Naive thymus-derived CD4-positive, alpha-beta T cell (primary cell): Measurements from ENCODE around the gene GRAMD2A. TPM values are rescaled to one million over a fixed set of nuclear protein-coding genes. Genes with fewer than 3 reads are reported as not detected.

ENCODE experiments used
- ATAC-seq: fragments of 150-1000 bp; cut with Tn5 transposase; 2 replicates; pipeline ENCODE4 v1.10.0; 2021; ENCODE audit warnings: mild to moderate bottlenecking, moderate library complexity
- CTCF ChIA-PET: fragments of 350-600 bp; sonication (Branson Sonifier 250); formaldehyde crosslinking; loops from one replicate; lab custom pipeline; 2021; ENCODE audit warnings: antibody characterized with exemption; lab: Charles Lee
- POLR2A ChIA-PET: fragments of 350-600 bp; sonication (Branson Sonifier 250); formaldehyde crosslinking; loops from one replicate; lab custom pipeline; 2021; ENCODE audit warnings: antibody characterized with exemption, inconsistent platforms; lab: Charles Lee
- DNase-seq, 9 donors: peaks; one replicate each; pipeline versions ENCODE4 v3.0.0 to v3.0.0-alpha.2; 2020 to 2022; ENCODE audit warnings: mixed read lengths in 1 of 9
- H3K27ac ChIP-seq: one replicate; pipeline ENCODE4 v1.7.0; 2013; ENCODE audit warnings: mild to moderate bottlenecking, low read depth, low read length, moderate library complexity
- H3K27me3 ChIP-seq, 2 donors: one replicate each; pipeline ENCODE4 v1.7.0; 2013; ENCODE audit warnings: low read length in 2 of 2, mild to moderate bottlenecking in 2 of 2, moderate library complexity in 2 of 2; ENCODE audit not compliant: control insufficient read depth in 2 of 2, insufficient read depth in 2 of 2
- H3K36me3 ChIP-seq, 3 experiments: 1 replicate in 2 of 3; 2 replicates in 1 of 3; pipeline ENCODE4 v1.7.0; 2013; ENCODE audit warnings: low read length in 3 of 3, mild to moderate bottlenecking in 3 of 3, moderate library complexity in 1 of 3; ENCODE audit not compliant: insufficient read depth in 3 of 3, control insufficient read depth in 2 of 3
- H3K4me1 ChIP-seq, 2 donors: one replicate each; pipeline ENCODE4 v1.7.0; 2013; ENCODE audit warnings: low read length in 2 of 2, mild to moderate bottlenecking in 2 of 2, moderate library complexity in 1 of 2; ENCODE audit not compliant: control insufficient read depth in 2 of 2, insufficient read depth in 2 of 2
- H3K4me3 ChIP-seq: 2 replicates; pipeline ENCODE4 v1.7.0; 2013; ENCODE audit warnings: mild to moderate bottlenecking, low read length
- H3K9me3 ChIP-seq, 3 experiments: 1 replicate in 2 of 3; 2 replicates in 1 of 3; pipeline ENCODE4 v1.7.0; 2013; ENCODE audit warnings: low read length in 3 of 3; ENCODE audit not compliant: control insufficient read depth in 2 of 3
- H3K27ac Mint-ChIP-seq, 9 donors: one replicate each; pipeline ENCODE4 v1.8.0; 2020 to 2022; ENCODE audit warnings: mixed read lengths in 9 of 9, mild to moderate bottlenecking in 8 of 9, moderate library complexity in 5 of 9, inconsistent platforms in 2 of 9
- H3K27me3 Mint-ChIP-seq, 5 donors: one replicate each; pipeline ENCODE4 v1.8.0; 2021 to 2022; ENCODE audit warnings: mixed read lengths in 5 of 5, mild to moderate bottlenecking in 1 of 5
- H3K36me3 Mint-ChIP-seq, 5 donors: one replicate each; pipeline ENCODE4 v1.8.0; 2020 to 2022; ENCODE audit warnings: mixed read lengths in 5 of 5, mild to moderate bottlenecking in 3 of 5, inconsistent platforms in 1 of 5
- H3K4me1 Mint-ChIP-seq, 7 donors: one replicate each; pipeline ENCODE4 v1.8.0; 2020 to 2022; ENCODE audit warnings: mixed read lengths in 7 of 7, mild to moderate bottlenecking in 3 of 7, inconsistent platforms in 1 of 7
- H3K4me3 Mint-ChIP-seq, 10 donors: one replicate each; pipeline ENCODE4 v1.8.0; 2020 to 2022; ENCODE audit warnings: mild to moderate bottlenecking in 10 of 10, mixed read lengths in 10 of 10, moderate library complexity in 6 of 10, inconsistent platforms in 2 of 10
- H3K9me3 Mint-ChIP-seq, 11 donors: one replicate each; pipeline ENCODE4 v1.8.0; 2020 to 2022; ENCODE audit warnings: mixed read lengths in 11 of 11, mild to moderate bottlenecking in 4 of 11, inconsistent platforms in 1 of 11, moderate library complexity in 1 of 11
- intact Hi-C, 2 donors: fragments of 100-400 bp; cut with micrococcal nuclease; formaldehyde crosslinking; loops; one replicate each; pipeline ENCODE4 v1.15.1; 2023
- polyA plus RNA-seq, 2 donors: library from polyadenylated mRNA; unstranded; fragments of 300-500 nt; fragmentation: Illumina TruSeq; gene quantifications; one replicate each; pipeline ENCODE4 v1.2.3, GENCODE V29; 2021
- total RNA-seq, 6 experiments: library from RNA in 5 of 6; stranded (reverse) in 5 of 6; gene quantifications; 1 replicate in 5 of 6; 2 replicates in 1 of 6; pipeline ENCODE4 v1.2.3 and lab custom pipeline; 2021 to 2026

Gene GRAMD2A
- total and polyA plus RNA-seq, 7 experiments from 2014 or later: not detected

- CTCF ChIA-PET: interaction anchor here (1.7 kb wide), 1 partner anchor 9 kb away, joined by 4 read pairs; no protein-coding TSS in a partner anchor
- intact Hi-C loops: no loop called here
- Mint-ChIP-seq H3K27ac (no peak overlapping the region), H3K9me3 (no peaks in the 10 kb centered on the region), H3K36me3 (peaks cover 0 to 7% (median 0%) of the 10 kb centered on the region in 5 donors), H3K27me3 (peaks cover 0 to 9% (median 9%) of the 10 kb centered on the region in 5 donors), H3K4me3 (no peak overlapping the region), H3K4me1 (no peaks in the 10 kb centered on the region)
- H3K27ac ChIP-seq: no peak overlapping the region
- no peaks in the 10 kb centered on the region for H3K4me1 ChIP-seq
- no peak overlapping the region for H3K4me3 ChIP-seq
- no peaks in the 10 kb centered on the region for H3K36me3 ChIP-seq
- H3K27me3 ChIP-seq: no peaks in the 10 kb centered on the region
- no peak for ATAC-seq
- H3K9me3 ChIP-seq: no peaks in the 10 kb centered on the region
- no peak for DNase-seq
- POLR2A ChIA-PET: no interaction called here
Measured at GRCh38 chr15:72146934-72147333, 50.7 kb downstream of the GRAMD2A start.

GRCh38 chr15:72146221-72146620 lies 51.4 kb downstream of the GRAMD2A start:
- no peak overlapping the region for H3K27ac Mint-ChIP-seq
- H3K9me3 Mint-ChIP-seq: no peaks in the 10 kb centered on the region
- H3K4me1 Mint-ChIP-seq: peaks cover 0 to 5% (median 0%) of the 10 kb centered on the region in 7 donors
- Histone ChIP-seq H3K9me3 (no peaks in the 10 kb centered on the region), H3K4me3 (no peak overlapping the region), H3K4me1 (no peaks in the 10 kb centered on the region), H3K36me3 (no peaks in the 10 kb centered on the region), H3K27ac (no peak overlapping the region), H3K27me3 (no peaks in the 10 kb centered on the region)
- intact Hi-C loops: no loop called here
- peaks cover 0 to 6% (median 0%) of the 10 kb centered on the region in 5 donors for H3K36me3 Mint-ChIP-seq
- DNase-seq (no peak), ATAC-seq (no peak)
- ChIA-PET CTCF (interaction anchor here (0.7 to 1.7 kb wide), 2 partner anchors 10 to 268 kb away, joined by 3 to 4 read pairs; no protein-coding TSS in a partner anchor), POLR2A (no interaction called here)
- H3K27me3 Mint-ChIP-seq: peaks cover 0 to 9% (median 9%) of the 10 kb centered on the region in 5 donors
- H3K4me3 Mint-ChIP-seq: no peak overlapping the region

- Histone ChIP-seq H3K27me3 (no peaks in the 10 kb centered on the region), H3K36me3 (no peaks in the 10 kb centered on the region), H3K9me3 (no peaks in the 10 kb centered on the region), H3K4me3 (no peak overlapping the region), H3K4me1 (no peaks in the 10 kb centered on the region), H3K27ac (no peak overlapping the region)
- ChIA-PET POLR2A (no interaction called here), CTCF (no interaction called here)
- intact Hi-C loops: no loop called here
- peaks cover 0 to 4% (median 0%) of the 10 kb centered on the region in 5 donors for H3K36me3 Mint-ChIP-seq
- H3K27ac Mint-ChIP-seq: no peak overlapping the region
- H3K4me3 Mint-ChIP-seq: no peak overlapping the region
- no peaks in the 10 kb centered on the region for H3K9me3 Mint-ChIP-seq
- DNase-seq: no peak
- ATAC-seq: no peak
- H3K4me1 Mint-ChIP-seq: peaks cover 0 to 5% (median 0%) of the 10 kb centered on the region in 7 donors
- H3K27me3 Mint-ChIP-seq: peaks cover 0 to 6% (median 0%) of the 10 kb centered on the region in 5 donors
Measured at GRCh38 chr15:72141171-72142084, 56.2 kb downstream of the GRAMD2A start.

- H3K4me1 Mint-ChIP-seq: peaks cover 0 to 5% (median 0%) of the 10 kb centered on the region in 7 donors
- DNase-seq: no peak
- no peaks in the 10 kb centered on the region for H3K4me1 ChIP-seq
- intact Hi-C loops: no loop called here
- peaks cover 0 to 4% (median 0%) of the 10 kb centered on the region in 5 donors for H3K36me3 Mint-ChIP-seq
- no peaks in the 10 kb centered on the region for H3K27me3 ChIP-seq
- ChIA-PET CTCF (no interaction called here), POLR2A (interaction anchor here (0.6 kb wide), 2 partner anchors 26 to 92 kb away, joined by 3 to 4 read pairs; no protein-coding TSS in a partner anchor)
- no peak overlapping the region for H3K27ac ChIP-seq
- H3K36me3 ChIP-seq: no peaks in the 10 kb centered on the region
- no peak overlapping the region for H3K4me3 ChIP-seq
- no peak overlapping the region for H3K4me3 Mint-ChIP-seq
- ATAC-seq: no peak
- no peak overlapping the region for H3K27ac Mint-ChIP-seq
- H3K27me3 Mint-ChIP-seq: peaks cover 0 to 2% (median 0%) of the 10 kb centered on the region in 5 donors
- no peaks in the 10 kb centered on the region for H3K9me3 ChIP-seq
- no peaks in the 10 kb centered on the region for H3K9me3 Mint-ChIP-seq
Measured at GRCh38 chr15:72140088-72140487, 57.5 kb downstream of the GRAMD2A start.

- Histone ChIP-seq H3K27me3 (no peaks in the 10 kb centered on the region), H3K27ac (no peak overlapping the region), H3K4me3 (no peak overlapping the region), H3K9me3 (no peaks in the 10 kb centered on the region), H3K36me3 (no peaks in the 10 kb centered on the region), H3K4me1 (no peaks in the 10 kb centered on the region)
- no peaks in the 10 kb centered on the region for H3K27me3 Mint-ChIP-seq
- H3K9me3 Mint-ChIP-seq: no peaks in the 10 kb centered on the region
- POLR2A ChIA-PET: interaction anchor here (0.6 kb wide), 2 partner anchors 27 to 92 kb away, joined by 3 to 4 read pairs; no protein-coding TSS in a partner anchor
- peaks cover 0 to 4% (median 0%) of the 10 kb centered on the region in 5 donors for H3K36me3 Mint-ChIP-seq
- intact Hi-C loops: no loop called here
- CTCF ChIA-PET: no interaction called here
- H3K4me1 Mint-ChIP-seq: peaks cover 0 to 5% (median 0%) of the 10 kb centered on the region in 7 donors
- ATAC-seq: no peak
- no peak overlapping the region for H3K27ac Mint-ChIP-seq
- no peak overlapping the region for H3K4me3 Mint-ChIP-seq
- DNase-seq: no peak
Measured at GRCh38 chr15:72139667-72140066, 57.9 kb downstream of the GRAMD2A start.

GRCh38 chr15:72136170-72137051 lies 61.2 kb downstream of the GRAMD2A start:
- H3K9me3 ChIP-seq: no peaks in the 10 kb centered on the region
- CTCF ChIA-PET: no interaction called here
- peaks cover 0 to 2% (median 0%) of the 10 kb centered on the region in 7 donors for H3K4me1 Mint-ChIP-seq
- no peaks in the 10 kb centered on the region for H3K27me3 ChIP-seq
- H3K27ac Mint-ChIP-seq: no peak overlapping the region
- H3K9me3 Mint-ChIP-seq: no peaks in the 10 kb centered on the region
- no peak overlapping the region for H3K4me3 ChIP-seq
- peaks cover 0 to 2% (median 0%) of the 10 kb centered on the region in 5 donors for H3K27me3 Mint-ChIP-seq
- ATAC-seq: no peak
- intact Hi-C loops: no loop called here
- no peaks in the 10 kb centered on the region for H3K4me1 ChIP-seq
- DNase-seq: no peak
- H3K4me3 Mint-ChIP-seq: no peak overlapping the region
- no peaks in the 10 kb centered on the region for H3K36me3 ChIP-seq
- peaks cover 0 to 4% (median 0%) of the 10 kb centered on the region in 5 donors for H3K36me3 Mint-ChIP-seq
- POLR2A ChIA-PET: interaction anchor here (0.9 kb wide), 1 partner anchor 9 kb away, joined by 4 read pairs; no protein-coding TSS in a partner anchor
- no peak overlapping the region for H3K27ac ChIP-seq
